Astrocyte (in vitro differentiated cells and primary cell): Measurements from ENCODE around the gene MRPL14.

Experiments used
- EZH2 ChIP-seq: IDR thresholded peaks from 2 replicates; pipeline ENCODE4 v1.6.1; 2012; ENCODE audit warnings: mild to moderate bottlenecking, low read length, inconsistent platforms; ENCODE audit not compliant: insufficient read depth
- TF ChIP-seq, protein P1 (sequence below): IDR thresholded peaks from 2 replicates; pipeline ENCODE4 v1.5.1; 2011; ENCODE audit warnings: low read depth, mild to moderate bottlenecking, inconsistent platforms, low read length, moderate library complexity; ENCODE audit not compliant: insufficient read depth

DNA sequence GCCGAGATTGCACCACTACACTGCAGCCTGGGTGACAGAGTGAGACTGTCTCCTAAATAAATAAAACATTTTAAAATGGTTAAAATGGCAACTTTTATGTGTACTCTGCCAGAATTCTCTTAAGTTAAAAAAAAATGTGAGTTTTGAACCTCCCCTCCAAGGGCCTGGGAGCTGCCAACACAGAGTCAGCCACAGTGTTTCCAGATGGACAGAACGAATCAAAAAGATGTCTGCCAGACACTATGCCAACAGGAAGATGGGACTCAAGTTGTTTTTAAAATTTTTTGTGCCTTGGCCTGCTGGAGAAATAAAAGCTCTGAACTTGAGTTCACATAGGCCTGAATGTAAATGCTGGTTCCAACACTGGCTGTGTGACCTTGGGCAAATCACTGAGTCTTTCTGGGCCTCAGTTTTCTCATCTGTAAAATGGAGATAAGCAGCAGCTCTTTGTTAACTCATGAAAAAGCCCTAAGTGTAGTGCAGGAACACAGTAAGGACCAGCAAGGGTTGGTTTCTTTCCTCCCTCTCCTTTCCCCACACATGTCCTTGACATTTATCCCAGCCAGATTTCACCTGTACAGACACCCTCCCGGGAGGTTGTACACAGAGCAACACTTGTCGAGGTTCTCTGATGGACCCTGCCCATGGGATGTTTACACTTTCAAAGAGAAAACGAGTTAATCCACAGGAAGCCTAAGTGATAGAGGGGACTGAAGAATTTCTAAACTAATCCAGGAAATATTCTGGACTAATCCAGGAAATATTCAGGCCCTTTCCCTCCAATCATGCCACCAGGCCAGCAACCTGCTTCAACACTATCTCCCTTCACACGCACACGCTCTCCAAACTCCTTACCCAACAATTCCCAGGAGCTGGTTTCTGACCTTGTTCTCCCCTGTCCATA is 35.0 kb downstream of the MRPL14 start:
- no peak for TF ChIP-seq EZH2
- TF ChIP-seq, protein P1, sequence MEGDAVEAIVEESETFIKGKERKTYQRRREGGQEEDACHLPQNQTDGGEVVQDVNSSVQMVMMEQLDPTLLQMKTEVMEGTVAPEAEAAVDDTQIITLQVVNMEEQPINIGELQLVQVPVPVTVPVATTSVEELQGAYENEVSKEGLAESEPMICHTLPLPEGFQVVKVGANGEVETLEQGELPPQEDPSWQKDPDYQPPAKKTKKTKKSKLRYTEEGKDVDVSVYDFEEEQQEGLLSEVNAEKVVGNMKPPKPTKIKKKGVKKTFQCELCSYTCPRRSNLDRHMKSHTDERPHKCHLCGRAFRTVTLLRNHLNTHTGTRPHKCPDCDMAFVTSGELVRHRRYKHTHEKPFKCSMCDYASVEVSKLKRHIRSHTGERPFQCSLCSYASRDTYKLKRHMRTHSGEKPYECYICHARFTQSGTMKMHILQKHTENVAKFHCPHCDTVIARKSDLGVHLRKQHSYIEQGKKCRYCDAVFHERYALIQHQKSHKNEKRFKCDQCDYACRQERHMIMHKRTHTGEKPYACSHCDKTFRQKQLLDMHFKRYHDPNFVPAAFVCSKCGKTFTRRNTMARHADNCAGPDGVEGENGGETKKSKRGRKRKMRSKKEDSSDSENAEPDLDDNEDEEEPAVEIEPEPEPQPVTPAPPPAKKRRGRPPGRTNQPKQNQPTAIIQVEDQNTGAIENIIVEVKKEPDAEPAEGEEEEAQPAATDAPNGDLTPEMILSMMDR, result no peak
